Lower lobe of right lung (tissue), 2 donors: Measurements from ENCODE around the gene CAMKMT. TPM values are rescaled to one million over a fixed set of nuclear protein-coding genes. Genes with fewer than 3 reads are reported as not detected.

Experiments
- ATAC-seq, 2 donors: fragments of 200-7000 bp; cut with Tn5 transposase; one replicate each; pipeline ENCODE4 v1.9.1; 2020 to 2022; ENCODE audit warnings: mild to moderate bottlenecking in 2 of 2, moderate library complexity in 2 of 2
- DNase-seq: peaks from one replicate; pipeline ENCODE4 v3.0.0-alpha.2; 2020
- H3K27ac ChIP-seq: fragments of 200-600 bp; one replicate; pipeline ENCODE4 v1.8.0; 2022
- H3K27me3 ChIP-seq: fragments of 200-600 bp; one replicate; pipeline ENCODE4 v1.8.0; 2022; ENCODE audit warnings: low read depth
- H3K36me3 ChIP-seq: fragments of 200-600 bp; one replicate; pipeline ENCODE4 v1.8.0; 2022; ENCODE audit warnings: mild to moderate bottlenecking
- H3K4me1 ChIP-seq: fragments of 200-600 bp; one replicate; pipeline ENCODE4 v1.8.0; 2022
- H3K4me3 ChIP-seq: fragments of 200-600 bp; one replicate; pipeline ENCODE4 v1.8.0; 2022; ENCODE audit warnings: mild to moderate bottlenecking
- H3K9me3 ChIP-seq: fragments of 200-600 bp; one replicate; pipeline ENCODE4 v1.8.0; 2022
- CTCF ChIP-seq: fragments of 200-600 bp; IDR thresholded peaks from one replicate; pipeline ENCODE4 v1.8.0; 2022; ENCODE audit warnings: antibody characterized with exemption, mild to moderate bottlenecking
- intact Hi-C: fragments of 100-400 bp; cut with DNase I; formaldehyde crosslinking; loops from one replicate; pipeline ENCODE4 v1.11.0; 2022
- total RNA-seq: library from RNA; stranded (reverse); fragmentation: NEBNext Ultra II Directional; extraction: Animal tissue kit (Norgen Biotek cat#: 25700); gene quantifications from one replicate; pipeline ENCODE4 v1.2.1, GENCODE V29; 2021
- donor health status: DM: no; HTN: yes; CAD: no; lungs with severe emphysema.

Gene CAMKMT
- total RNA-seq, 1 donor from 2014 or later: 10.5 TPM

- no peaks in the 10 kb centered on the region for H3K36me3 ChIP-seq
- DNase-seq (no peak), ATAC-seq (no peak)
- H3K27ac ChIP-seq: no peak overlapping the region
- no peak overlapping the region for H3K4me3 ChIP-seq
- H3K27me3 ChIP-seq: no peaks in the 10 kb centered on the region
- no peaks in the 10 kb centered on the region for H3K4me1 ChIP-seq
- no peak for TF ChIP-seq CTCF
- intact Hi-C loops: no loop called here
- no peaks in the 10 kb centered on the region for H3K9me3 ChIP-seq
Measured at GRCh38 chr2:44687686-44688455, 326.1 kb downstream of the CAMKMT start.

GRCh38 chr2:44688456-44689124, 326.8 kb downstream of the CAMKMT start:
- DNase-seq: no peak
- Histone ChIP-seq H3K9me3 (no peaks in the 10 kb centered on the region), H3K4me1 (no peaks in the 10 kb centered on the region), H3K27ac (no peak overlapping the region), H3K4me3 (no peak overlapping the region), H3K27me3 (no peaks in the 10 kb centered on the region), H3K36me3 (no peaks in the 10 kb centered on the region)
- ATAC-seq: no peak
- TF ChIP-seq CTCF: no peak
- intact Hi-C loops: no loop called here

GRCh38 chr2:44689516-44689915, 327.8 kb downstream of the CAMKMT start:
- Histone ChIP-seq H3K36me3 (no peaks in the 10 kb centered on the region), H3K27ac (no peak overlapping the region), H3K9me3 (no peaks in the 10 kb centered on the region), H3K27me3 (no peaks in the 10 kb centered on the region), H3K4me1 (no peaks in the 10 kb centered on the region), H3K4me3 (no peak overlapping the region)
- no peak for TF ChIP-seq CTCF
- intact Hi-C loops: no loop called here
- ATAC-seq (no peak), DNase-seq (no peak)

GRCh38 chr2:44691174-44691785, 329.5 kb downstream of the CAMKMT start:
- H3K36me3 ChIP-seq: no peaks in the 10 kb centered on the region
- TF ChIP-seq CTCF: no peak
- no peaks in the 10 kb centered on the region for H3K27me3 ChIP-seq
- ATAC-seq: no peak
- H3K4me1 ChIP-seq: no peaks in the 10 kb centered on the region
- H3K27ac ChIP-seq: no peak overlapping the region
- H3K4me3 ChIP-seq: no peak overlapping the region
- H3K9me3 ChIP-seq: no peaks in the 10 kb centered on the region
- intact Hi-C loops: no loop called here
- no peak for DNase-seq

- no peak for DNase-seq
- Histone ChIP-seq H3K4me1 (no peaks in the 10 kb centered on the region), H3K27me3 (no peaks in the 10 kb centered on the region), H3K27ac (no peak overlapping the region), H3K36me3 (no peaks in the 10 kb centered on the region), H3K4me3 (no peak overlapping the region), H3K9me3 (no peaks in the 10 kb centered on the region)
- intact Hi-C loops: no loop called here
- ATAC-seq: no peak
- TF ChIP-seq CTCF: no peak
Measured at GRCh38 chr2:44692821-44693220, 331.1 kb downstream of the CAMKMT start.
